Endothelial cell of umbilical vein (primary cell): ENCODE results near the gene GGTLC2. TPM values are rescaled to one million over a fixed set of nuclear protein-coding genes. Genes with fewer than 3 reads are reported as not detected.
"Not testable (repeated sequence)": the region's sequence is repeated elsewhere in the genome, so short reads cannot be mapped to it uniquely, and the experiment has no call there.

Experiments
- BruUV-seq: library from RNA; stranded (reverse); fragments of 400-500 nt; replicated peaks from 2 replicates; lab custom pipeline; 2021; lab: Mats Ljungman, UMichigan
- CTCF ChIA-PET: fragments of 300-600, 350-600 bp; sonication (Branson Sonifier 250); formaldehyde crosslinking; loops from one replicate; lab custom pipeline; 2021; ENCODE audit warnings: antibody characterized with exemption, inconsistent platforms; lab: Charles Lee
- POLR2A ChIA-PET: fragments of 300-600, 350-600 bp; sonication (Branson Sonifier 250); formaldehyde crosslinking; loops from one replicate; lab custom pipeline; 2021; ENCODE audit warnings: antibody characterized with exemption, inconsistent platforms; lab: Charles Lee
- DNase-seq: peaks from one replicate; pipeline ENCODE4 v3.0.0-alpha.2; 2011; ENCODE audit warnings: low read depth, low spot score
- FAIRE-seq: peaks from 2 replicates; lab custom pipeline; 2011; peaks lifted over from hg19 to GRCh38; lab: Jason Lieb, UNC
- H2AFZ ChIP-seq: 2 replicates; pipeline ENCODE4 v1.6.0; 2012; ENCODE audit warnings: low read depth, low read length, control low read depth, inconsistent platforms
- H3K27ac ChIP-seq: 2 replicates; pipeline ENCODE4 v1.5.1; 2011; ENCODE audit warnings: low read depth, mild to moderate bottlenecking, control low read depth, low read length, moderate library complexity; ENCODE audit not compliant: insufficient read depth
- H3K27me3 ChIP-seq, 2 experiments: 2 replicates each; pipeline versions ENCODE4 v1.6.0 to v1.6.1; 2011; ENCODE audit warnings: low read length in 2 of 2, mixed read lengths in 1 of 2; ENCODE audit not compliant: control insufficient read depth in 2 of 2, insufficient read depth in 2 of 2
- H3K36me3 ChIP-seq, 2 experiments: 2 replicates in 1 of 2; 3 replicates in 1 of 2; pipeline ENCODE4 v1.5.1; 2011; ENCODE audit warnings: low read length in 2 of 2, mild to moderate bottlenecking in 1 of 2, moderate library complexity in 1 of 2; ENCODE audit not compliant: control insufficient read depth in 2 of 2, insufficient read depth in 2 of 2; ENCODE audit errors: extremely low read depth in 1 of 2
- H3K4me1 ChIP-seq: 3 replicates; pipeline ENCODE4 v1.5.1; 2011; ENCODE audit warnings: mild to moderate bottlenecking, low read length; ENCODE audit not compliant: control insufficient read depth, insufficient read depth; ENCODE audit errors: extremely low read depth
- H3K4me2 ChIP-seq: 2 replicates; pipeline ENCODE4 v1.6.1; 2011; ENCODE audit warnings: low read length, control low read depth, mixed read lengths; ENCODE audit not compliant: insufficient read depth
- H3K4me3 ChIP-seq, 3 experiments: fragments of 200-600 bp in 1 of 3; sonication (generic), shearing (Covaris generic) in 1 of 3; replicated peaks in 1 of 3; 2 replicates each; pipeline ENCODE4 v1.5.1; 2011 to 2016; ENCODE audit warnings: control low read depth in 3 of 3, low read length in 3 of 3, mild to moderate bottlenecking in 2 of 3, inconsistent platforms in 1 of 3, low read depth in 1 of 3, moderate library complexity in 1 of 3; ENCODE audit not compliant: insufficient read depth in 1 of 3
- H3K79me2 ChIP-seq: 2 replicates; pipeline ENCODE4 v1.6.0; 2012; ENCODE audit warnings: low read length, inconsistent platforms; ENCODE audit not compliant: control insufficient read depth, insufficient read depth
- H3K9ac ChIP-seq: replicated peaks from 2 replicates; pipeline ENCODE3; 2011; ENCODE audit warnings: low read length, control low read depth; ENCODE audit not compliant: insufficient read depth; ENCODE audit errors: extremely low read depth
- H3K9me1 ChIP-seq: replicated peaks from 3 replicates; pipeline ENCODE4 v1.6.0; 2011; ENCODE audit warnings: mild to moderate bottlenecking, low read length; ENCODE audit not compliant: control insufficient read depth, insufficient read depth; ENCODE audit errors: extremely low read depth
- H3K9me3 ChIP-seq: replicated peaks from 2 replicates; pipeline ENCODE4 v1.5.1; 2012; ENCODE audit warnings: low read length, inconsistent platforms; ENCODE audit not compliant: control insufficient read depth, insufficient read depth
- H4K20me1 ChIP-seq: replicated peaks from 2 replicates; pipeline ENCODE3; 2011; ENCODE audit warnings: mild to moderate bottlenecking, low read length; ENCODE audit not compliant: control insufficient read depth, insufficient read depth; ENCODE audit errors: extremely low read depth
- dilution Hi-C: fragments of 300-500 bp; cut with MboI; formaldehyde crosslinking; loops from one replicate; pipeline ENCODE4 v1.15.0; 2019; ENCODE audit warnings: low sequenced_read_pairs; ENCODE audit not compliant: extremely low pct_ligation_motif_present
- intact Hi-C: fragments of 100-400 bp; cut with micrococcal nuclease; formaldehyde crosslinking; loops from one replicate; pipeline ENCODE4 v1.10.0; 2022
- polyA plus RNA-seq, 4 experiments: library from polyadenylated mRNA; depleted of rRNA in 3 of 4; stranded (reverse) in 3 of 4; unstranded in 1 of 4; fragments of >200 nt; gene quantifications; 2 replicates each; pipeline versions ENCODE4 v1.2.1 to v1.2.3, GENCODE V29; 2011 to 2012; ENCODE audit warnings: missing spikeins in 1 of 4
- total RNA-seq: library from RNA; stranded (reverse); gene quantifications from 2 replicates; pipeline ENCODE4 v1.2.3, GENCODE V29; 2021

Gene GGTLC2
- total and polyA plus RNA-seq, 2 donors (not counting 3 experiments of a cell fraction or from before 2014, with no cell fraction given): not detected

GRCh38 chr22:22647952-22648351, 3.5 kb downstream of the GGTLC2 start:
- H4K20me1 ChIP-seq, H3K4me2 ChIP-seq, H3K27ac ChIP-seq, BruUV-seq, H3K36me3 ChIP-seq, H3K9me1 ChIP-seq, H3K4me3 ChIP-seq, DNase-seq, dilution Hi-C loops, H3K4me1 ChIP-seq, H3K9me3 ChIP-seq, H2AFZ ChIP-seq, H3K27me3 ChIP-seq, H3K9ac ChIP-seq, POLR2A ChIA-PET, H3K79me2 ChIP-seq, intact Hi-C loops, CTCF ChIA-PET: not testable (repeated sequence)
- FAIRE-seq: peak; percentile 78

- CTCF ChIA-PET, BruUV-seq, H3K9me1 ChIP-seq: not testable (repeated sequence)
These were observed 4.6 kb downstream of the GGTLC2 start for GRCh38 chr22:22648863-22649536.

DNA sequence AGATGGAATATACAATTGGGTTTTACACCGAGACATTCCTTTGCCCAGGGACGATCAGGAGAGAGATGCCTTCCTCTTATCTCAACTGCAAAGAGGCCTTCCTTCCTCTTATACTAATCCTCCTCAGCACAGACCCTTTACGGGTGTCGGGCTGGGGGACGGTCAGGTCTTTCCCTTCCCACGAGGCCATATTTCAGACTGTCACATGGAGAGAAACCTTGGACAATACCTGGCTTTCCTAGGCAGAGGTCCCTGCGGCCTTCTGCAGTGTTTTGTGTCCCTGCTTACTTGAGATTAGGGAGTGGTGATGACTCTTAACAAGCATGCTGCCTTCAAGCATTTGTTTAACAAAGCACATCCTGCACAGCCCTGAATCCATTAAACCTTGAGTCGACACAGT, 5.3 kb downstream of the GGTLC2 start:
- H3K36me3 ChIP-seq, H3K27ac ChIP-seq, H3K27me3 ChIP-seq, POLR2A ChIA-PET, FAIRE-seq, BruUV-seq, H3K4me2 ChIP-seq, H3K9me3 ChIP-seq, CTCF ChIA-PET, H3K4me3 ChIP-seq, intact Hi-C loops, H3K9me1 ChIP-seq, DNase-seq, H3K79me2 ChIP-seq, H4K20me1 ChIP-seq, H2AFZ ChIP-seq, dilution Hi-C loops, H3K4me1 ChIP-seq, H3K9ac ChIP-seq: not testable (repeated sequence)

More at GRCh38 chr22:22648863-22649536, 4.6 kb downstream of the GGTLC2 start:
- H3K9ac ChIP-seq, H3K27ac ChIP-seq, H3K4me3 ChIP-seq, DNase-seq, H3K4me1 ChIP-seq, H3K36me3 ChIP-seq, FAIRE-seq, POLR2A ChIA-PET, H3K4me2 ChIP-seq, H3K9me3 ChIP-seq, H4K20me1 ChIP-seq, intact Hi-C loops, H3K79me2 ChIP-seq, dilution Hi-C loops, H2AFZ ChIP-seq, H3K27me3 ChIP-seq: not testable (repeated sequence)

DNA sequence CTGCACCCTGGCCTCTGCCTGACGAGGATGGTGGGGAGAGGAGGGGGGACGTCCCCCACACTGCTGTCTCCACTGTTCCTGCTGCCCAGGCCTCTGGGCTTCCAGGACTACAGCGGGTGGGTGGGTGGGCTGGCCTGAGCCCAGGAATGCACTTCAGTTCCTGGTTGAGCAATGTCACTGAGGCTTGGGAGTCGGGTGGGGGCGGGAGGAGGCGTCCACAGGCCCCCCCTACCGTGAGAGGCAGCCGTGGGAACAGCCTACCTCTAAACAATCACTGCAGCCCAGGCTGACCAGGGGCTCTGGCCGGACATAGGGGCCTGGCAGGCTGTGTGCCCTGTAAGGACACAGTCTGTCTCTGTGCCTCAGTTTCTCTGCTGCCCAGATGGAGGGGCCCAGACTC, 6.0 kb downstream of the GGTLC2 start:
- H4K20me1 ChIP-seq, H3K4me1 ChIP-seq, H3K79me2 ChIP-seq, FAIRE-seq, intact Hi-C loops, H2AFZ ChIP-seq, BruUV-seq, H3K9me1 ChIP-seq, CTCF ChIA-PET, H3K9me3 ChIP-seq, dilution Hi-C loops, H3K4me2 ChIP-seq, H3K36me3 ChIP-seq, H3K27me3 ChIP-seq, DNase-seq, H3K9ac ChIP-seq, H3K27ac ChIP-seq, H3K4me3 ChIP-seq, POLR2A ChIA-PET: not testable (repeated sequence)
